Amygdala (tissue), 56 donors: ENCODE results near the gene SEZ6L.

Source experiments
- DNase-seq, 56 donors: peaks; one replicate each; lab custom pipeline; 2025; lab: John Stamatoyannopoulos, UW

SEZ6L gene

GRCh38 chr22:26289611-26290101 is 120.4 kb downstream of the SEZ6L start:
- DNase-seq: no peak

GRCh38 chr22:26291940-26292666 is 122.8 kb downstream of the SEZ6L start:
- no peak for DNase-seq

DNA sequence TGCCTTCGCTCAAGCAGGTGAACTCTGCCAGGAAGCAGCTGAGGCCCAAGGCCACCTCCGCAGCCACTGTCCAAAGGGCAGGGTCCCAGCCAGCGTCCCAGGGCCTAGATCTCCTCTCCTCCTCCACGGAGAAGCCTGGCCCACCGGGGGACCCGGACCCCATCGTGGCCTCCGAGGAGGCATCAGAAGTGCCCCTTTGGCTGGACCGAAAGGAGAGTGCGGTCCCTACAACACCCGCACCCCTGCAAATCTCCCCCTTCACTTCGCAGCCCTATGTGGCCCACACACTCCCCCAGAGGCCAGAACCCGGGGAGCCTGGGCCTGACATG is 123.4 kb downstream of the SEZ6L start:
- DNase-seq: no peak

- DNase-seq: no peak
These were observed 126.4 kb downstream of the SEZ6L start for GRCh38 chr22:26295563-26296126.

DNA sequence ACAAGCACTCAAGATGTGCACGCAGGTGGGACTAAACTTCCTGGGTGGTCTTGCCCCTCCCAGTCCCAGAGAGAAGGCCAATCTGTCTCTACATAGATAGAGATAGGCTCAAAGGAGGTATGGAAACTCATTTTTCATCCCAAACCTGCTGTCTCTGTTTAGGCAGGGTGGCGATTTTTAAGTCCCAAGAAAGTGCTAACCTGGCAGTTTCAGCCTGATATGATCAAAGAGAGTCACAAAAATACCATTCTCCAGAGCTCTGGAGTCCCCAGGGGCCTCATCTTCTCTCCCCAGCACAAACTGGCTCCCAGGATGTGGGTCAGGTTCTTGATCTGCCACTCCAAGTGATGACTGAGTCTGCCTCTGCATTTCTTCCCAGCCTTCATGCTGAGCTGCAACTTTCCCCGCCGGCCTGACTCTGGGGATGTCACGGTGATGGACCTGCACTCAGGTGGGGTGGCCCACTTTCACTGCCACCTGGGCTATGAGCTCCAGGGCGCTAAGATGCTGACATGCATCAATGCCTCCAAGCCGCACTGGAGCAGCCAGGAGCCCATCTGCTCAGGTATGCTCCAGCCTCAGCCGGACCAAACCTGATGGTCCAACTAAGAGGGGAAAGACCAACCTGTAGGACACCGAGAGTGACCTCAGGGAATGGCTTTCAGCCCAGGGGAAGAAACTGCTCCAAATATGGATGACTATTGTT is 129.5 kb downstream of the SEZ6L start:
- no peak for DNase-seq

- no peak for DNase-seq
These were observed 133.5 kb downstream of the SEZ6L start for GRCh38 chr22:26302726-26303125.

DNA sequence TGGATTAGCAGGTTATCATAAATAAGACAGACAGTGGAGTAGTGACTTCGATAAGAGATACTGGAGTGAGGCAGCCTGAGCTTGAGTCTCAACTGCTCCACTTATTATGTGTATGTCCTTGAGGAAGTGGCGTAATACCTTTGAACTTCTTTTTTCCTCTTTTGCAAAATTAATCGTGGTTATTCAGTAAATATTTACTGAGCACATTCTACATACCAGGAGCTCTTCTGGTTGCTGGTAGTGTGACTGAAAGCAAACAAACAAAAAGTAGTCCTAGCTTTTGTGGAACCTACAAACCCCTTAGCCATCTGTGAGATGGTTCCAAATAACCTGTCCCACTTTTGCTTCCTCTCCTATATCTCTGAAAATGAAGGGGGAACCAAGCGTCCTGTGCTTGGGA is 134.2 kb downstream of the SEZ6L start:
- DNase-seq: no peak

DNA sequence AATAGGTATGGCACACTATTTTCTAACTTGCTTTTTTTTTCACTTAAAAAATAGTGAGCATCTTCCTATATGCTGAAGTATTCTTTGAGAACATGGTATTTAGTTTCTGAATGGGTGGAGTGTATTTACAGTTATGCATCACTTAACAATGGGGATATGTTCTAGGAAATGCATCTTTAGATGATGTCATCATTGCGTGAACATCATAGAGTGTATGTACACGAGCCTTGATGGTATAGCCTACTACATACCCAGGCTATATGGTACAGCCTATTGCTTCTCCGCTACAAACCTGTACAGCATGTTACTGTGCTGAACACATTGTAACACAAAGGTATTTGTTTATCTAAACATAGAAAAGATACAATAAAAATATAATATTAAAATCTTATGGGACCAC is 135.5 kb downstream of the SEZ6L start:
- DNase-seq: no peak

- DNase-seq: no peak
These were observed 139.2 kb downstream of the SEZ6L start for GRCh38 chr22:26308467-26308866.

- no peak for DNase-seq
These were observed 141.4 kb downstream of the SEZ6L start for GRCh38 chr22:26310616-26311015.

- DNase-seq: no peak
These were observed 144.0 kb downstream of the SEZ6L start for GRCh38 chr22:26313291-26313690.

- DNase-seq: no peak
These were observed 144.9 kb downstream of the SEZ6L start for GRCh38 chr22:26314171-26314570.

DNA sequence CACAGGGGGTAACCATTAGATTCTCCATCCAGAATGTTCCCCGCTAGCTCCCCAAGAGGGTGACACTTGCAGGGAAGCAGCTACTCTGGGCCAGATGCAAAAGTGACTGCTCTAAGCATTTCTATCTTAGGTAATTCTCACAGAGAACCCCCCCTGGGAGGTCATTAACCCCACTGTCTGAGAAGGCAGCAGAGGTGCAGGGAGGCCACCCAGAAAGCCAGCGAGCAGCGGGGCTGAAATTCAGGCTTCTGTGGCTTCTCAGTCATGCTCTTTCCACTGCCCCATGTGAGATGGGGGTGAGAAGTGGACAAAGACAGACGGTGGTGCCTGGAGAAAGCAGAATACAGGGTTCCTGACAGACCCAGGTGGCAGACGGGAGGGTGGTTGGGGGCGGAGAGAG is 145.4 kb downstream of the SEZ6L start:
- no peak for DNase-seq

DNA sequence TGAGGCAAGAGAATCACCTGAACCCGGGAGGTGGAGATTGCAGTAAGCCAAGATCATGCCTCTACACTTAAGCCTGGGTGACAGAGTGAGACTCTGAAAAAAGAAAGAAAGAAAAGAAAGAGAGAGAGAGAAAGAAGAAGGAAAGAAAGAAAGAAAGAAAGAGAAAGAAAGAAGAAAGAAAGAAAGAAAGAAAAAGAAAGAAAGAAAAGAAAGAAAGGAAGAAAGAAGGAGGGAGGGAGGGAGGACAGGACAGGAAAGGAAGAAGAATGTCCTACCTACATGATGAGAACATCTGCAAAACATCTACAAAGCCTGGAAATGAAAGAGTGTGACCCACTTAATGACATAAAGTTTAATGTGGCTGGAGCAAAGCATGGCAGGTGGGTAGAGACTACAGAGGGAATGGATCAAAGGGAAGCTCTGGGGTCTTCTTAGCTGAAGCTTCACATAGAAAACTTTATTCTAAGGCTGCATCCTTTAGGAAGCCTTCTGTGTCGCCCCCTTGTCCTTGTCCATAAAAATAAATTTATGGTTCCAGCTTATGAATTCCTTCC is 147.5 kb downstream of the SEZ6L start:
- no peak for DNase-seq

GRCh38 chr22:26318975-26319374 is 149.7 kb downstream of the SEZ6L start:
- DNase-seq: no peak

DNA sequence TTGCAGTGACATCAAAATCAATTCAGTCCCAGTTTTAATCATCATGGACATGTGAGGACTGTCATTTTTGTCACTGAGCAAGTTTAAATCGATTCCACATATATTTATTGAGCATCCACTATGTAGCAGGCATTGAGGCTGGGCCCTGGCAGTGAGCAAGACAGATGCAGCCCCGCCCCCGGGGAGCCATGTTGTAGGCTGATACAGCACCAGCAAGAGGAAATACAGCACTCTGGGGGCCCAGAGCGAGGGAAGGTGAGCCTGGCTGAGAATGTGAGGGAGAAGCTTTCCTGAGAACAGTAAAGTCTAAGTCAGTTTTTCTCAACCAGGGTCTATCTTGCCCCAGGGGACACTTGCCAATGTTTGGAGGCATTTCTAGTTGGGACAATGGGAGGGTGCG is 151.2 kb downstream of the SEZ6L start:
- DNase-seq: peak in 1 of 56 donors; percentile 7

GRCh38 chr22:26321469-26321913 is 152.2 kb downstream of the SEZ6L start:
- peak in 28 of 56 donors; percentile 6 to 72 (median 36) for DNase-seq

DNA sequence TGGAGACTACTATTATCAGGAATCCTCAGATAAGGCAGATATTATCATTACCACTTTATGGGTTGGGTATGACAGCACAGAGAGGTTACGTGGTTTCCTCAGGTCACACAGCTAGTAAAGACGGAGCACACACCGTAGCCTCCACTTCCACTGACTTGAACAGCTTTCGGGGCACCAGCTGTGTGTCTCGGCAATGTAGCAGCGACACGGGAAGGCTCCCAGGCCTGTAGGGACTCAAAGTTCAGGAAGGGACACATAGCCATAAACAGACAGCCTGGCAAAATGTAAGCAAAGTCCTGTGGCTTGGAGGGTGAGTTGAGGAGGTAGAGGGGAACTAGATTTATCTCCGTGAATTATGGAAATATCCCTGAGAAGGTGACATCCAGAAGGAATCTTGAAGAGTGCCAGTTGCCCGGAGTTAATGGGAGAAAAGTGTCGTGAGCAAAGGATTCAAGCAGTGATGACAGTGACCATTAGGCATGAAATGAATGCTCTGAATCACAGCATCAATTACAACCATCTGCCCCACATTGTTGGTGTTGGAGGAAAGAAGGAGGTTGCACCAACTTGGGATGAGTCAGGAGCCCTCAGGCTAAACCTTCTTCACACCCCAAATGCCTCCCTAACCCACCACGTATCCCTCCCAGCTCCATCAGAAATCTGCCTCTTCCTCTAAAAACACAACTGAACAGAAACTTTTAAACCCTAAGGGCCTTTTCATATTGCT is 153.1 kb downstream of the SEZ6L start:
- no peak for DNase-seq

DNA sequence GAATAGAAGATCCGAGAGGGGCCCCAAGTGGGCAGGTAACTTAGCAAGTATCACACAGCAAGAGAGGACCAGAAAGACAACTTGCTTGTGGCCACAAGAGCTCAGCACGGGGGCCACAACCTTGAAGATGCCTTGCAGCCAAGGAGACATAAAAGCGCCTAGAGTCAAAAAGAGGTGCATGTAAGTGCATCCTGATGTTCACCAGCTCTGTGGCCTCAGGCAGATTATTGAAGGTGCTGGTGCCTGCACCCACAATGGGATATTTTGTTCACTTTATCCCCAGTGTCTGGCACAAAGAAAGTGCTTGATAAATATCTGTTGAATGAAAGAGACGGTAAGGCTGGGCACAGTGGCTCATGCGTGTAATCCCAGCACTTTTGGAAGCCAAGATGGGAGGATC is 153.8 kb downstream of the SEZ6L start:
- DNase-seq: no peak

DNA sequence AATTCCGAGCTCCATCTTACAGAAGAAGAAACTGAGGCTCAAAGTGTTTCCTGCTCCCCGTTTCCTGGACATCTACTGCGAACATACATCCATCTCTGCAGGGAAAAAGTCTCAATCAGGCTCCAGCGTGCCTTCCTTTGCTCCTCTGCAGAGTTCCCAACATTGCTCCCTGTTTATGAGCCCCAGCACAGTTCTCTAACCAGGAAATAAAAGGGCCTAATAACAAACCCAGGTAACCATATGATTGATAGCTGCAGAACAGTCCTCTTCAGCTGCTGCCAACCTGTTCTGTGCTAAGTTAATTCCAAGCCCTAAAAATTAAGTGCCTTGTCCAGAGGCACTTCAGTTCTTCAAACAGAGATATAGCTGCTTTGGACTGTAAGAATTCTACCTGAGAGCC is 154.9 kb downstream of the SEZ6L start:
- no peak for DNase-seq

DNA sequence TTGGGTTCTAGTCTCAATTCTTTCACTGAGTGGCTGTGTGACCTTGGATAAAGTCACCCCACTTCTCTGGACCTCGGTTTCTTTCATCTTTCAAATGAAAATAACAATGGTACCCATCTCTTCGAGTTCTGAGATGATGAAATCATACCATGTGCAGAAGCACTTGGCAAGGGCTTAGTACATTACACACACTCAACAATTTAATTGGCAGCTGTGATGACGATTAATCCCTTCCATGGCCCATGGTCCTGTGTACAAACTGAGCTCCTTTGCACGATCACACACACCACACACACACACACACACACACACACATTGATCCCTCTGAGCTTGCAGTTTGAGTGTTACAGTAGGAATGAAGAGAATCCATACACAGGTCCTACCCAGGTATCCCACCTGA is 156.4 kb downstream of the SEZ6L start:
- no peak for DNase-seq
